Ovary (tissue), 3 donors: ENCODE data around the gene RGS3.

Experiments used
- EP300 ChIP-seq: sonication (generic); formaldehyde crosslinking; IDR thresholded peaks from one replicate; pipeline ENCODE4 v1.6.1; 2017; ENCODE audit warnings: antibody characterized with exemption
- TF ChIP-seq, protein P1 (sequence below), 3 donors: fragments of 450-650 bp in 2 of 3; fragments of 200-600 bp in 1 of 3; IDR thresholded peaks; one replicate each; pipeline versions ENCODE4 v1.5.1 to v1.8.0; 2016 to 2022; ENCODE audit warnings: antibody characterized with exemption in 3 of 3, mild to moderate bottlenecking in 1 of 3
- donor health status: DM: no; HTN: no; CAD: no.

DNA sequence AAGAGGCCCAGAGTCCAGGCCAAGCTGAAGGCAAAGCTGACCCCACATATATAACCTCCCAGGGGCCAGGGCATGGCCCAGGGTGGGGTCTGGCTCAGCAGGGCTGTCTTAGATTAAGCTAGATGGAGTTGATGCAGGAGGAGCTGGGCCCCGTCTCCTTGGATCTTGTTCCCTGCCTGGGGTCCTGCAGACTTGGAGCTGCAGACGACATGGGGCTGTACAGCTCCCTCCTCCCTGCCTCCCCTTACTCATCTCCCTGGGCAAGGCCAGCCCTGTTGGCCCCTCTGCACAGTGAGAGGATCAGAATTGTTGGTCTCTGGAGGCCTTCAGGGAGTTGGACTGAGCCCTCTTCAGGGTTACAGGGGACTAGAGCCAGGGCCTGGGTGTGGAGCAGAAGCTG, 134.9 kb downstream of the RGS3 start:
- TF ChIP-seq, protein P1, sequence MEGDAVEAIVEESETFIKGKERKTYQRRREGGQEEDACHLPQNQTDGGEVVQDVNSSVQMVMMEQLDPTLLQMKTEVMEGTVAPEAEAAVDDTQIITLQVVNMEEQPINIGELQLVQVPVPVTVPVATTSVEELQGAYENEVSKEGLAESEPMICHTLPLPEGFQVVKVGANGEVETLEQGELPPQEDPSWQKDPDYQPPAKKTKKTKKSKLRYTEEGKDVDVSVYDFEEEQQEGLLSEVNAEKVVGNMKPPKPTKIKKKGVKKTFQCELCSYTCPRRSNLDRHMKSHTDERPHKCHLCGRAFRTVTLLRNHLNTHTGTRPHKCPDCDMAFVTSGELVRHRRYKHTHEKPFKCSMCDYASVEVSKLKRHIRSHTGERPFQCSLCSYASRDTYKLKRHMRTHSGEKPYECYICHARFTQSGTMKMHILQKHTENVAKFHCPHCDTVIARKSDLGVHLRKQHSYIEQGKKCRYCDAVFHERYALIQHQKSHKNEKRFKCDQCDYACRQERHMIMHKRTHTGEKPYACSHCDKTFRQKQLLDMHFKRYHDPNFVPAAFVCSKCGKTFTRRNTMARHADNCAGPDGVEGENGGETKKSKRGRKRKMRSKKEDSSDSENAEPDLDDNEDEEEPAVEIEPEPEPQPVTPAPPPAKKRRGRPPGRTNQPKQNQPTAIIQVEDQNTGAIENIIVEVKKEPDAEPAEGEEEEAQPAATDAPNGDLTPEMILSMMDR (IDR thresholded peaks at IDR 0.05), result no peak
- no peak for TF ChIP-seq EP300
